Activated T-cell treated with anti-CD3 and anti-CD28 coated beads, Interleukin-2, amount 50 U/mL, for 72 hours (primary cell): ENCODE measurements around the gene VEZF1. TPM values are rescaled to one million over a fixed set of nuclear protein-coding genes. Genes with fewer than 3 reads are reported as not detected.

Source experiments
- ATAC-seq, 2 donors: fragments of 150-1000 bp; cut with Tn5 transposase; replicated peaks in 1 of 2; 2 replicates each; pipeline ENCODE4 v1.10.0; 2021; ENCODE audit warnings: moderate library complexity in 2 of 2, mild to moderate bottlenecking in 1 of 2
- DNase-seq, 2 donors: peaks; one replicate each; pipeline ENCODE4 v3.0.0; 2021 to 2022; ENCODE audit warnings: mixed read lengths in 1 of 2
- H3K27ac Mint-ChIP-seq: one replicate; pipeline ENCODE4 v1.8.0; 2022; ENCODE audit warnings: mild to moderate bottlenecking, moderate library complexity, mixed read lengths
- H3K27me3 Mint-ChIP-seq: one replicate; pipeline ENCODE4 v1.8.0; 2022; ENCODE audit warnings: low read depth, mixed read lengths
- H3K36me3 Mint-ChIP-seq, 2 donors: one replicate each; pipeline ENCODE4 v1.8.0; 2022; ENCODE audit warnings: mixed read lengths in 2 of 2, mild to moderate bottlenecking in 1 of 2; ENCODE audit not compliant: insufficient read depth in 2 of 2
- H3K4me1 Mint-ChIP-seq: one replicate; pipeline ENCODE4 v1.8.0; 2022; ENCODE audit warnings: low read depth, mixed read lengths
- H3K4me3 Mint-ChIP-seq, 2 donors: one replicate each; pipeline ENCODE4 v1.8.0; 2022; ENCODE audit warnings: mild to moderate bottlenecking in 2 of 2, mixed read lengths in 2 of 2, moderate library complexity in 2 of 2
- H3K9me3 Mint-ChIP-seq, 2 donors: one replicate each; pipeline ENCODE4 v1.8.0; 2022; ENCODE audit warnings: mixed read lengths in 2 of 2
- total RNA-seq, 2 donors: library from RNA; stranded (reverse); gene quantifications; one replicate each; pipeline ENCODE4 v1.2.3, GENCODE V29; 2022

Gene VEZF1
- total RNA-seq, 2 donors from 2014 or later = 42.6 to 44.6 TPM

- Mint-ChIP-seq H3K4me1 (peaks cover 24% of the 10 kb centered on the region), H3K9me3 (no peaks in the 10 kb centered on the region), H3K27ac (no peak overlapping the region), H3K27me3 (no peaks in the 10 kb centered on the region), H3K4me3 (no peak overlapping the region), H3K36me3 (no peaks in the 10 kb centered on the region)
- ATAC-seq (no peak), DNase-seq (no peak)
Measured at GRCh38 chr17:57937492-57937891, 50.6 kb downstream of the VEZF1 start.

GRCh38 chr17:57935833-57936807 lies 51.9 kb downstream of the VEZF1 start:
- ATAC-seq (no peak), DNase-seq (no peak)
- H3K4me3 Mint-ChIP-seq = no peak overlapping the region
- H3K9me3 Mint-ChIP-seq = no peaks in the 10 kb centered on the region
- H3K4me1 Mint-ChIP-seq = peaks cover 18% of the 10 kb centered on the region
- H3K27me3 Mint-ChIP-seq = no peaks in the 10 kb centered on the region
- H3K36me3 Mint-ChIP-seq = no peaks in the 10 kb centered on the region
- H3K27ac Mint-ChIP-seq = no peak overlapping the region

- Mint-ChIP-seq H3K27ac (no peak overlapping the region), H3K4me1 (peaks cover 6% of the 10 kb centered on the region), H3K4me3 (no peak overlapping the region), H3K27me3 (no peaks in the 10 kb centered on the region), H3K9me3 (no peaks in the 10 kb centered on the region), H3K36me3 (no peaks in the 10 kb centered on the region)
- DNase-seq (no peak), ATAC-seq (no peak)
Measured at GRCh38 chr17:57931488-57932137, 56.4 kb downstream of the VEZF1 start.

- H3K27me3 Mint-ChIP-seq = no peaks in the 10 kb centered on the region
- no peaks in the 10 kb centered on the region for H3K36me3 Mint-ChIP-seq
- H3K9me3 Mint-ChIP-seq = no peaks in the 10 kb centered on the region
- no peak for ATAC-seq
- no peak overlapping the region for H3K27ac Mint-ChIP-seq
- H3K4me1 Mint-ChIP-seq = peaks cover 7% of the 10 kb centered on the region
- no peak overlapping the region for H3K4me3 Mint-ChIP-seq
- no peak for DNase-seq
Measured at GRCh38 chr17:57930239-57930638, 57.8 kb downstream of the VEZF1 start.

GRCh38 chr17:57929386-57929785 lies 58.7 kb downstream of the VEZF1 start:
- Mint-ChIP-seq H3K27ac (no peak overlapping the region), H3K4me1 (peaks cover 7% of the 10 kb centered on the region), H3K4me3 (no peak overlapping the region), H3K9me3 (no peaks in the 10 kb centered on the region), H3K36me3 (no peaks in the 10 kb centered on the region), H3K27me3 (no peaks in the 10 kb centered on the region)
- no peak for DNase-seq
- no peak for ATAC-seq

GRCh38 chr17:57928928-57929327 lies 59.1 kb downstream of the VEZF1 start:
- Mint-ChIP-seq H3K36me3 (no peaks in the 10 kb centered on the region), H3K9me3 (no peaks in the 10 kb centered on the region), H3K4me3 (no peak overlapping the region), H3K27ac (no peak overlapping the region), H3K4me1 (peaks cover 7% of the 10 kb centered on the region), H3K27me3 (no peaks in the 10 kb centered on the region)
- ATAC-seq (no peak), DNase-seq (no peak)

GRCh38 chr17:57927048-57927723 lies 60.9 kb downstream of the VEZF1 start:
- DNase-seq (no peak), ATAC-seq (no peak)
- no peaks in the 10 kb centered on the region for H3K9me3 Mint-ChIP-seq
- H3K4me3 Mint-ChIP-seq = no peak overlapping the region
- H3K4me1 Mint-ChIP-seq = peaks cover 7% of the 10 kb centered on the region
- H3K27me3 Mint-ChIP-seq = no peaks in the 10 kb centered on the region
- no peak overlapping the region for H3K27ac Mint-ChIP-seq
- H3K36me3 Mint-ChIP-seq = no peaks in the 10 kb centered on the region

- ATAC-seq (no peak), DNase-seq (no peak)
- Mint-ChIP-seq H3K36me3 (no peaks in the 10 kb centered on the region), H3K27ac (no peak overlapping the region), H3K4me3 (no peak overlapping the region), H3K4me1 (peaks cover 7% of the 10 kb centered on the region), H3K27me3 (no peaks in the 10 kb centered on the region), H3K9me3 (no peaks in the 10 kb centered on the region)
Measured at GRCh38 chr17:57926723-57927047, 61.4 kb downstream of the VEZF1 start.

- no peaks in the 10 kb centered on the region for H3K9me3 Mint-ChIP-seq
- peaks cover 7% of the 10 kb centered on the region for H3K4me1 Mint-ChIP-seq
- no peak overlapping the region for H3K27ac Mint-ChIP-seq
- ATAC-seq (no peak), DNase-seq (no peak)
- no peaks in the 10 kb centered on the region for H3K36me3 Mint-ChIP-seq
- H3K4me3 Mint-ChIP-seq = no peak overlapping the region
- H3K27me3 Mint-ChIP-seq = no peaks in the 10 kb centered on the region
Measured at GRCh38 chr17:57925361-57925990, 62.6 kb downstream of the VEZF1 start.

GRCh38 chr17:57924677-57925076 lies 63.4 kb downstream of the VEZF1 start:
- DNase-seq = no peak
- Mint-ChIP-seq H3K27me3 (no peaks in the 10 kb centered on the region), H3K27ac (no peak overlapping the region), H3K9me3 (no peaks in the 10 kb centered on the region), H3K4me3 (no peak overlapping the region), H3K4me1 (peaks cover 7% of the 10 kb centered on the region), H3K36me3 (no peaks in the 10 kb centered on the region)
- no peak for ATAC-seq
